ENCODE data around the gene GLB1L2.

The GLB1L2 gene

DNA sequence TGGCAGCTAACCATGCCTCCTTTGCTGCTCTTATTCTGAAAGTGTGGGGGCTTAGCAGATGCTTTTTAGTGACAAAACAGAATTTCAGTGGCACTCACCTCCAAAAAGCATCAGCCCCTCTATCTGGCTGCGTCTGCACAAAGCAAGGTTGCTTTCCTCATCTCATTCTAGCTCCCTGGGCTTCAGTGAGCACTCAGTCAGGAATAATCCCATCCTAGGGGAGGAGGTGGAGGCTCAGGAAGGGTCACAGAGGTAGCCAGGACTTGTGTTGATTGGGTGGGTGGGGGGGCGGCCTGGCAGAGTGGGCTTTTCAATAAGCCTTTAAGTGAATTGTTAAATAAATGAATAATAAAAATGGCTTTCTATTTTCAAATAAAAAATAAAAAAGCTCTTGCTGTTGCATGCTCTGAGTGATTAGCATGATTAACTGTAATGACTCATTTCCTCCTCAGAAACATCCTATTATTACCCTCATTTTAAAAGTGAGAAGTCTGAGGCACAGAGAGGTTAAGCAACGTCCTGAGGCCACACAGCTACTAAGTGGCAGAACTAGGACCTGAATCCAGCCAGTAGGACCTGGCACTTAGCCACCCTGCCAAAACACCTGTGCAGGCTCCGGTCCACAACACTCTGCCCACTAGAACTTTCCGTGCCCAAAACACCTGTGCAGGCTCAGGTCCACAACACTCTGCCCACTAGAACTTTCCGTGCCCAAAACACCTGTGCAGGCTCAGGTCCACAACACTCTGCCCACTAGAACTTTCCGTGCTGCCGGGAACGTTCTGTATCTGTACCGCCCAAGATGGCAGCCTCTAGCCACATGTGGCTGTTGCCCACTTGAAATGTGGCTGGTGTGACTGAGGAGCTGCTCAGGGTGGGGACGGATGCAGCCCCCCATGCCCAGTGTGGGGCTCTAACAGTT lies 74.7 kb downstream of the GLB1L2 start:
- no peak for DNase-seq (ENCODE audit: low read depth)

GRCh38 chr11:134407321-134407828 lies 75.6 kb downstream of the GLB1L2 start:
- no peak for DNase-seq (ENCODE audit: low read depth)

DNA sequence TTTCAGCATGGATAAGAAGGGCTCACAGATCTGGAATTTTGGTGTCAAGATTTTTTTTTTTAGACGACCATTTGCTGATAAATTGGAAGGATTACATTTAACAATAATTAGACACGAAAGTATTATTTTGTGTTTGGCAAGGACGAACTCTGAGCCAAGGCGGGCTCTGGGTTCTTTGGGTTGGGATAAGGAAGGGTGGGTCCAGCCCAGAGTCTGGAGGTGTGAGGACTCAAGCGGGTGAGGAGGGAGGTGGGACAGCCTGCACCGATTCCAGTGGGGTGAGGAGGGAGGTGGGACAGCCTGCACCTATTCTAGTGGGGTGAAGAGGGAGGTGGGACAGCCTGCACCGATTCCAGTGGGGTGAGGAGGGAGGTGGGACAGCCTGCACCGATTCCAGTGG lies 76.1 kb downstream of the GLB1L2 start:
- no peak for DNase-seq (ENCODE audit: low read depth)

DNA sequence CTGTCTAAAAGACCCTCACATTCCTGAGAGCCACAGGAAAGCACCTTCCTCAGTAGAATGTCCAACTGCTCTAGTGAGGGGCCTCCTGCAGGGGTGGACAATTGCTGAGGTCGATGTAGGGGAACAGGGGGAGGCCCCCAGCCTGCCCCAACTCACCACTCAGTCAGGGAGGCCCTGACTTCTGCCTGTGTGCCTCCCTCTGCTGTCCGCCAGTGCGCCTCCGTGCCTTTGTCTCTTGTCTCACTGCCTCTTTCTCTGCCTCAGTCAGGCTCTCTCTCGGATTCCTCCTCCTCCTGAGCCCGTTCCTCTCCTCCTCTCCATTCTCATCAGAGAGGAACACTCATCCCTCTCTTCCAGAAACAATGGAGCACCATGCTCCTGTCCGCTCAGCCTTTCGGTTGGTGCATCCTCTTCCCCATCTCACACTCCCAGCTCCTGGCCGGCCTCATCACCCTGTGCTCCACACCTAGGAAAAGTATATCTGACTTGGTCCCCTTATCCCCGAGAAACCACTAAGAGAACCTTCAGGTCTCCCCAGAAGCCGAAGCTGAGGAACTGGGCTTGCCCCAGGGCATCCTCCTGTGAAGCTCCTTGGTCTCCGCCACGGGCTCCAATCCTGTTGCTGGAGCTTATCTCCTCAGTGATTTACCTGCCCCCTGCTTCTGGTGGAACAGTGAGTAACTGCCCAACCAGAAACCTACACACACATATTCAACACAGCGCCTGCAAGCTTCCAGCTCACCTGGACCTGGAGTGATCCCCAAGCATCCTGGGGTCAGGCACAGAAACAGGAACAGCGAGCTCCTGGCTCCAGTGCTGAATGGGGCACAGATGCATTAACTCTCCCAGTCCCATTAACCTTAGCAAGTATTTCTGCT lies 78.0 kb downstream of the GLB1L2 start:
- no peak for DNase-seq (ENCODE audit: low read depth)

- DNase-seq (ENCODE audit: low read depth): no peak
Observed at GRCh38 chr11:134410766-134411165, 79.0 kb downstream of the GLB1L2 start.

DNA sequence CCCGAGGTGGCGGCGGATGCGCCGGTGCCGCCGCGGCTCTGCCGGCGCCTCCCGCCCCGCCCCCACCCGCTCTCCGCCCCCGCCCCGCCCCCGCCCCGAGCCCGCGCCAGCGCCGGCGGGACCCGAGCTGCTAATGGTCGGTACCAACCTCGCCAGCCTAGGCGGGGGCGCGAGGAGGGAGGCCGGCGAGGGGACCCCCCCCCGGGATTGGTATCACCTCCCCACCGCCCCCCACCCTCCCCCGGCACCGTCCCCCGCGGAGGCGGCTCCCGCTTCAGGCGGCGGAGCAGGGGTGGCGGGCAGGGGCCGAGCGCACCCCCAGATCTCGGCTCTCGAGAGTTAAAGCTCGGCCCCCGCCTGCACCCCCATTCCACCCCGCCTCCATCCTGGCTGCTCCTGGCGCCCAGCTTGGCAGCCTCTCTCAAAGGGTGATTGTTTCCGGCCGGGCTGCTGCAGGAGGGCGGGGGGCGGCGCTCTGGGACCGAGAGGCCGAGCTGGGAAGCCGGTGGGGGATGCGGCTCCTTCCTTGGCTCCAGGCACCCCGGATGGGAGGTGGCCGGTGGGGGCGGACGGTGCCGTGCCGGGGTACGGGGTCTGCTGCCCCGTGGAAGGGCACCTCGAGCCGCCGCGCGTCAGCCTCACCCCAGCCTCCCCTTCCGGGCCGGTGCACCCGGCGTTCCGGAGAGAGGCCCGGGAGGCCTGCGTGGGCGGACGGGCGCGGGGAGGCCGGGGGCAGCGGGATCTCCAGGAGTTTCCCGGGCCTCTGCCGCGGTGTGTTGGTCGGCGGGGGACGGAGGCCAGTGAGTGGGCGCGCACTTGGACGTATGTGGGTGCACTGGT lies 80.6 kb downstream of the GLB1L2 start, which contains the start of gene B3GAT1:
TSS of gene B3GAT1 (minus strand) at position 40 of the 840 bp plus-strand sequence. CDS start 24,583 bp downstream, outside the sequence.
- no peak for DNase-seq (ENCODE audit: low read depth)

DNA sequence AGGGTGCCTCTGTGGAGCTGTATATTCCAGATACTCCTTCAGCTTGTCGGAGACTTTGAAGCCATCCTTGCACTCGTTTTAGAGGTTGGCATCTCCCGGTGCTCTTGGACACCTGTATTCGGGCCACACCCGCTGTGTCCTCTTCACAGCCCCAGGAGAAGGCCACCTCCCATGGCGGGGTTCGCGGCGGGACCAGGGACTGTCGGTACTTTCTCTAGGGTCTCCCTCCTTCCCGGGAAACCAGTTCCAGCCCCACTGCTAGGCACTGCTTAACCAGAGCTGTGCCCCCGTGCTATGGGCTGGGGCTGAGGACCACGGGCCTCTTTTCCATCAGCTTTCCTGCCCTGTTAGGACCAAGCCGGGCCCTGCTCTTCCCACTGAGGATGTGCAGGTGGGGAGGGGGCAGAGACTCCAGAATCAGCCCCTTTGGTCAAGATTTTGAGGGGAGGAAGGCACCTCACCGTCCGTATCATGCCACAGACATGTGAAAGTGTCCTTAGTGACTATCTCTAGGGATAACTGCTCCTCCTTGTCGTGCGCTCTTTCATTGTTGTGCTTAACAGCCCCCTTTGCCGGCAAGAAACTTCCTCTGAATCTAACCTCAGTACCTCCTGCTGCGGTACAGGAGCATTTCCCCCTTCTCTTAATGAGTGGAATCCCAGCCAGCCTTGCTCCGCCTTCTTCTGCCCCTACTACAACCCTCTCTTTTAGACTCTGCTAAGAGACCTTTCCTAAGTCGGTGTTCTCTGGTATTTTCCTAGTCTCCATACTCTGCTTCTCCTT lies 81.4 kb downstream of the GLB1L2 start:
- DNase-seq (ENCODE audit: low read depth): no peak

GRCh38 chr11:134413826-134414731 lies 82.3 kb downstream of the GLB1L2 start:
- DNase-seq (ENCODE audit: low read depth): no peak

- DNase-seq (ENCODE audit: low read depth): no peak
Observed at GRCh38 chr11:134414766-134415765, 83.3 kb downstream of the GLB1L2 start.

DNA sequence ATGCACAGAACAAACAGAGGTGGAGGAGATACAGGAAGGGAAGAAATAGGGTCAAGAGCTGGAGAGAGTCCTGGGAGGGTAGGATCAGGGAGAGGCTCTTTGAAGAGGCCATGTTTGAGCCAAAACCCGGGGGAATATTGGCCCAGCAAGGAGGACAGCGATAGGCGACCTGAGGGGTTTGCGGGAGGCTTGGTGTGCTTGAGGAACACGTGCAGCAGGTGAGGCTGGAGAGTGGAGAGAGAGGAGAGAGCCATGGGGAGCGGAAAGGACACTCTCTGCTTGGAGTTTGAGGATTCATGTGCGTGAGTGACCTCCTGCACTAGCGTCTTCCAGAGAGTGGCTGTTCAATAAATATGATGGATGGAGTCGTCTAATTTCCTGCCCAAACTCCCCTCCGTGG lies 84.9 kb downstream of the GLB1L2 start:
- DNase-seq (ENCODE audit: low read depth): no peak

GRCh38 chr11:134417871-134418840 lies 86.4 kb downstream of the GLB1L2 start:
- DNase-seq (ENCODE audit: low read depth): no peak

DNA sequence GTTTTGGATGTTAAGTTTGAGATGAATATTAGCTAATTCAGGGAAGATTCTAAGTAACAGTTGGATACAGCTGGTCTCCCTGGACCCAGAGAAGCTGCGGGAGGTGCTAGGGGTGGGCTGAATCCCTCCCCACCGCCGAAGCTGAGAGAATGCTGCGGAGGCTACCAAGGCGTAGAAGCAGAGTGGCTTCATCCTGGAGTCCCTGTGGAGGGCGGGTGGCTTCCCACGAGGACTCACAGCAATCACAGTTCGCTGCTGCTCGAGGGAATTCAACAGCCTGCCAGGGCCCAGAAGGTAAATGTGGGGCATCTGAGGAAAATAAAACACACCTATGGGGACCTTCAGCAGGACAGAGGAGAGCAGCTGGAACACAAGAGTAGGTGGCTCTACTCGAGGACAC lies 91.3 kb downstream of the GLB1L2 start:
- no peak for DNase-seq (ENCODE audit: low read depth)

GRCh38 chr11:134425413-134425812 lies 93.6 kb downstream of the GLB1L2 start:
- DNase-seq (ENCODE audit: low read depth): no peak

All from GM04503 (cell line).